Aorta (tissue), 5 donors: ENCODE data around the gene ZNF397. TPM values are rescaled to one million over a fixed set of nuclear protein-coding genes. Genes with fewer than 3 reads are reported as not detected.
"Not testable (repeated sequence)": the region's sequence is repeated elsewhere in the genome, so short reads cannot be mapped to it uniquely, and the experiment has no call there.

ENCODE experiments used
- ATAC-seq: fragments of 200-7000 bp; cut with Tn5 transposase; one replicate; pipeline ENCODE4 v1.9.1; 2022; ENCODE audit warnings: moderate library complexity; ENCODE audit not compliant: low FRiP score
- DNase-seq, 2 donors: peaks; one replicate each; pipeline ENCODE4 v3.0.0-alpha.2; 2020
- H3K27ac ChIP-seq, 2 donors: one replicate each; pipeline ENCODE4 v1.5.1; 2013; ENCODE audit warnings: low read length in 2 of 2, mild to moderate bottlenecking in 2 of 2, moderate library complexity in 2 of 2, control low read depth in 1 of 2, inconsistent platforms in 1 of 2, low read depth in 1 of 2
- H3K27me3 ChIP-seq, 2 donors: one replicate each; pipeline ENCODE4 v1.6.1; 2013; ENCODE audit warnings: control low read depth in 1 of 2, low read length in 1 of 2, mild to moderate bottlenecking in 1 of 2, moderate library complexity in 1 of 2; ENCODE audit not compliant: insufficient read depth in 2 of 2, control insufficient read depth in 1 of 2
- H3K36me3 ChIP-seq, 2 donors: one replicate each; pipeline ENCODE4 v1.6.1; 2013; ENCODE audit warnings: control low read depth in 1 of 2, low read length in 1 of 2, mild to moderate bottlenecking in 1 of 2; ENCODE audit not compliant: insufficient read depth in 2 of 2, control insufficient read depth in 1 of 2
- H3K4me1 ChIP-seq, 2 donors: one replicate each; pipeline ENCODE4 v1.6.1; 2013; ENCODE audit warnings: low read length in 2 of 2, control low read depth in 1 of 2, mild to moderate bottlenecking in 1 of 2, moderate library complexity in 1 of 2; ENCODE audit not compliant: insufficient read depth in 2 of 2, control insufficient read depth in 1 of 2
- H3K4me3 ChIP-seq, 2 donors: one replicate each; pipeline ENCODE4 v1.5.1; 2013; ENCODE audit warnings: low read length in 2 of 2, control low read depth in 1 of 2, mild to moderate bottlenecking in 1 of 2
- H3K9me3 ChIP-seq: one replicate; pipeline ENCODE4 v1.6.1; 2013; ENCODE audit warnings: mild to moderate bottlenecking, low read length; ENCODE audit not compliant: control insufficient read depth
- WGBS, 2 donors: extraction: QIAGEN DNeasy Blood & Tissue Kit; methylation state at CpG; one replicate each; pipeline ENCODE4 v1.1.7; 2013; 5-methylcytosine and 5-hydroxymethylcytosine counted together
- intact Hi-C, 2 donors: fragments of 100-400 bp; cut with DNase I; formaldehyde crosslinking; loops; one replicate each; pipeline versions ENCODE4 v1.14.2 to v1.15.0; 2022
- polyA plus RNA-seq, 2 donors: library from polyadenylated mRNA; stranded (reverse); fragments of 200-250 nt; gene quantifications; one replicate each; pipeline ENCODE4 v1.2.3, GENCODE V29; 2013
- total RNA-seq, 2 donors: library from RNA; stranded (reverse); fragmentation: NEBNext Ultra II Directional; extraction: Animal tissue kit (Norgen Biotek cat#: 25700); gene quantifications; one replicate each; pipeline ENCODE4 v1.2.1, GENCODE V29; 2021
- donor health status: healthy with polysubstance abuse.
- donor health status: Bipolar disorder and iron deficiency.
- donor health status: DM: no; HTN: no; CAD: no.
- donor health status: DM: no; HTN: no; CAD: no.
- donor health status: DM: yes; HTN: yes; CAD: no.

ZNF397 gene
- total and polyA plus RNA-seq, 4 donors, result 14.0 to 40.4 (median 29.2) TPM

- H3K36me3 ChIP-seq, H3K27me3 ChIP-seq, H3K4me3 ChIP-seq, H3K9me3 ChIP-seq, ATAC-seq, H3K4me1 ChIP-seq, intact Hi-C loops, DNase-seq, H3K27ac ChIP-seq: not testable (repeated sequence)
- WGBS, 2 donors, result 90 to 91% methylated on average over 13 to 25 of the region's 30 CpGs
Observed at GRCh38 chr18:35205746-35206458, 34.9 kb upstream of the ZNF397 start.

GRCh38 chr18:35215026-35215425, 25.8 kb upstream of the ZNF397 start:
- 86 to 88% methylated on average over 1 of the region's 1 CpG for WGBS, 2 donors
- H3K4me3 ChIP-seq, result no peak overlapping the region
- H3K27me3 ChIP-seq, result no peaks in the 10 kb centered on the region
- H3K27ac ChIP-seq, result no peak overlapping the region
- ATAC-seq (no peak), DNase-seq (no peak)
- no peaks in the 10 kb centered on the region for H3K4me1 ChIP-seq
- intact Hi-C loops, result no loop called here
- H3K36me3 ChIP-seq, result no peaks in the 10 kb centered on the region
- H3K9me3 ChIP-seq, result no peaks in the 10 kb centered on the region

- H3K4me1 ChIP-seq, intact Hi-C loops, ATAC-seq, DNase-seq, H3K36me3 ChIP-seq, H3K27ac ChIP-seq, H3K27me3 ChIP-seq, H3K9me3 ChIP-seq, H3K4me3 ChIP-seq: not testable (repeated sequence)
- 84 to 87% methylated on average over 10 of the region's 10 CpGs for WGBS, 2 donors
Observed at GRCh38 chr18:35216611-35217010, 24.2 kb upstream of the ZNF397 start.

GRCh38 chr18:35219331-35219730, 21.5 kb upstream of the ZNF397 start:
- intact Hi-C loops, H3K27me3 ChIP-seq, DNase-seq, ATAC-seq, H3K27ac ChIP-seq, H3K9me3 ChIP-seq, H3K4me1 ChIP-seq, H3K4me3 ChIP-seq, H3K36me3 ChIP-seq: not testable (repeated sequence)
- WGBS, 2 donors, result 94 to 95% methylated on average over 4 of the region's 4 CpGs

- WGBS, 2 donors, result 74 to 79% methylated on average over 6 of the region's 6 CpGs
- no peak overlapping the region for H3K4me3 ChIP-seq
- intact Hi-C loops, result no loop called here
- H3K27ac ChIP-seq, result no peak overlapping the region
- no peaks in the 10 kb centered on the region for H3K4me1 ChIP-seq
- no peaks in the 10 kb centered on the region for H3K36me3 ChIP-seq
- no peak for DNase-seq
- no peaks in the 10 kb centered on the region for H3K27me3 ChIP-seq
- no peaks in the 10 kb centered on the region for H3K9me3 ChIP-seq
- ATAC-seq, result no peak
Observed at GRCh38 chr18:35220424-35220823, 20.4 kb upstream of the ZNF397 start.

GRCh38 chr18:35223797-35224196, 17.0 kb upstream of the ZNF397 start:
- ATAC-seq (no peak), DNase-seq (no peak)
- no peaks in the 10 kb centered on the region for H3K36me3 ChIP-seq
- 87 to 88% methylated on average over 3 of the region's 3 CpGs for WGBS, 2 donors
- intact Hi-C loops, result no loop called here
- no peaks in the 10 kb centered on the region for H3K9me3 ChIP-seq
- H3K27me3 ChIP-seq, result no peaks in the 10 kb centered on the region
- no peak overlapping the region for H3K27ac ChIP-seq
- no peaks in the 10 kb centered on the region for H3K4me1 ChIP-seq
- H3K4me3 ChIP-seq, result no peak overlapping the region

GRCh38 chr18:35227254-35227653, 13.6 kb upstream of the ZNF397 start:
- no peaks in the 10 kb centered on the region for H3K36me3 ChIP-seq
- no peaks in the 10 kb centered on the region for H3K4me1 ChIP-seq
- no peak for ATAC-seq
- no peaks in the 10 kb centered on the region for H3K9me3 ChIP-seq
- no peak overlapping the region for H3K4me3 ChIP-seq
- no peak overlapping the region for H3K27ac ChIP-seq
- no peak for DNase-seq
- intact Hi-C loops, result no loop called here
- whole genome bisulfite sequencing, 2 donors, result 73 to 91% methylated on average over 1 of the region's 1 CpG
- no peaks in the 10 kb centered on the region for H3K27me3 ChIP-seq

- Histone ChIP-seq H3K36me3 (no peaks in the 10 kb centered on the region), H3K4me3 (peak overlapping the region in 1 of 2 donors; percentile 64), H3K27me3 (no peaks in the 10 kb centered on the region), H3K9me3 (no peaks in the 10 kb centered on the region), H3K4me1 (no peaks in the 10 kb centered on the region), H3K27ac (no peak overlapping the region)
- WGBS, 2 donors, result 0 to 1% methylated on average over 6 of the region's 6 CpGs
- intact Hi-C loops, result loop anchor here (2.0 to 5.0 kb wide), 2 partner anchors 121 to 124 kb away; no protein-coding TSS in a partner anchor
- ATAC-seq, result peak; percentile 88
- peak; percentile 83 to 91 for DNase-seq
Observed at GRCh38 chr18:35231052-35231451, 9.8 kb upstream of the ZNF397 start.

GRCh38 chr18:35236571-35237363, 4.1 kb upstream of the ZNF397 start:
- ATAC-seq (no peak), DNase-seq (no peak)
- no peak overlapping the region for H3K27ac ChIP-seq
- 38 to 59% methylated on average over 1 of the region's 1 CpG for WGBS, 2 donors
- no peaks in the 10 kb centered on the region for H3K4me1 ChIP-seq
- H3K4me3 ChIP-seq, result no peak overlapping the region
- intact Hi-C loops, result no loop called here
- H3K27me3 ChIP-seq, result no peaks in the 10 kb centered on the region
- H3K9me3 ChIP-seq, result no peaks in the 10 kb centered on the region
- no peaks in the 10 kb centered on the region for H3K36me3 ChIP-seq
